WTC11 (cell line): Measurements from ENCODE around the gene GCC1. TPM values are rescaled to one million over a fixed set of nuclear protein-coding genes. Genes with fewer than 3 reads are reported as not detected.

ENCODE experiments used
- ATAC-seq: fragments of 200-7000 bp; cut with Tn5 transposase; 2 replicates; pipeline ENCODE4 v1.10.0; 2021; ENCODE audit warnings: mild to moderate bottlenecking, moderate library complexity
- CTCF ChIA-PET: fragments of 300-600 bp; sonication (Branson Sonifier 250); formaldehyde crosslinking; loops from one replicate; lab custom pipeline; 2021; ENCODE audit warnings: antibody characterized with exemption; lab: Charles Lee
- POLR2A ChIA-PET: fragments of 350-600 bp; sonication (Branson Sonifier 250); formaldehyde crosslinking; loops from one replicate; lab custom pipeline; 2021; ENCODE audit warnings: antibody characterized with exemption; lab: Charles Lee
- DNase-seq: peaks from one replicate; pipeline ENCODE4 v3.0.0; 2021; ENCODE audit warnings: low spot score
- H3K27ac Mint-ChIP-seq: 2 replicates; pipeline ENCODE4 v1.8.0; 2021; ENCODE audit warnings: mixed read lengths
- H3K27me3 Mint-ChIP-seq: 2 replicates; pipeline ENCODE4 v1.8.0; 2021; ENCODE audit warnings: low read depth, mild to moderate bottlenecking, moderate library complexity, mixed read lengths
- H3K36me3 Mint-ChIP-seq: 2 replicates; pipeline ENCODE4 v1.8.0; 2021; ENCODE audit warnings: mixed read lengths
- H3K4me1 Mint-ChIP-seq: 2 replicates; pipeline ENCODE4 v1.8.0; 2022; ENCODE audit warnings: mixed read lengths
- H3K4me3 Mint-ChIP-seq: 2 replicates; pipeline ENCODE4 v1.8.0; 2021; ENCODE audit warnings: mild to moderate bottlenecking, moderate library complexity, mixed read lengths
- H3K9me3 Mint-ChIP-seq: 2 replicates; pipeline ENCODE4 v1.8.0; 2021; ENCODE audit warnings: mixed read lengths
- ATF3 ChIP-seq: sonication (generic); formaldehyde crosslinking; conservative IDR thresholded peaks from 2 replicates; pipeline ENCODE4 v1.8.1; 2022; ENCODE audit warnings: mild to moderate bottlenecking, missing genetic modification reagents
- CBFB ChIP-seq: sonication (generic); formaldehyde crosslinking; IDR thresholded peaks from 2 replicates; pipeline ENCODE4 v1.8.1; 2022; ENCODE audit warnings: mild to moderate bottlenecking, low read depth, missing genetic modification reagents
- CREM ChIP-seq: sonication (generic); formaldehyde crosslinking; IDR thresholded peaks from 2 replicates; pipeline ENCODE4 v1.8.1; 2022; ENCODE audit warnings: mild to moderate bottlenecking, missing genetic modification reagents, moderate library complexity
- FOXK1 ChIP-seq: sonication (generic); formaldehyde crosslinking; IDR thresholded peaks from 2 replicates; pipeline ENCODE4 v1.8.0; 2022; ENCODE audit warnings: mild to moderate bottlenecking, moderate library complexity, missing genetic modification reagents
- HMGXB4 ChIP-seq: sonication (generic); formaldehyde crosslinking; IDR thresholded peaks from 2 replicates; pipeline ENCODE4 v1.8.1; 2023; ENCODE audit warnings: mild to moderate bottlenecking, moderate library complexity, missing genetic modification reagents
- NFE2L1 ChIP-seq: sonication (generic); formaldehyde crosslinking; IDR thresholded peaks from 2 replicates; pipeline ENCODE4 v1.8.1; 2023; ENCODE audit warnings: missing genetic modification reagents
- NR1H2 ChIP-seq: sonication (generic); formaldehyde crosslinking; IDR thresholded peaks from 2 replicates; pipeline ENCODE4 v1.9.0; 2021; ENCODE audit warnings: mild to moderate bottlenecking, moderate library complexity, missing genetic modification reagents
- NR2C2 ChIP-seq: sonication (generic); formaldehyde crosslinking; IDR thresholded peaks from 2 replicates; pipeline ENCODE4 v1.8.0; 2022; ENCODE audit warnings: mild to moderate bottlenecking, missing genetic modification reagents
- PRDM15 ChIP-seq: sonication (generic); formaldehyde crosslinking; IDR thresholded peaks from 2 replicates; pipeline ENCODE4 v1.8.0; 2022; ENCODE audit warnings: missing genetic modification reagents
- SOX15 ChIP-seq: fragments of 250-450 bp; sonication (Bioruptor Pico); IDR thresholded peaks from 2 replicates; pipeline ENCODE4 v1.9.0; 2021; ENCODE audit warnings: mild to moderate bottlenecking
- ZMAT4 ChIP-seq: fragments of 250-450 bp; sonication (Bioruptor Pico); IDR thresholded peaks from 2 replicates; pipeline ENCODE4 v1.9.0; 2021; ENCODE audit warnings: mild to moderate bottlenecking
- ZNF532 ChIP-seq: fragments of 250-450 bp; sonication (Bioruptor Pico); IDR thresholded peaks from 2 replicates; pipeline ENCODE4 v1.9.0; 2021; ENCODE audit warnings: mild to moderate bottlenecking, borderline replicate concordance
- ZNF671 ChIP-seq: fragments of 250-450 bp; sonication (Bioruptor Pico); IDR thresholded peaks from 2 replicates; pipeline ENCODE4 v1.8.0; 2021; ENCODE audit warnings: mild to moderate bottlenecking
- total RNA-seq: library from RNA; stranded (reverse); gene quantifications from 3 replicates; pipeline ENCODE4 v1.2.3, GENCODE V29; 2021

Gene GCC1
- total RNA-seq, 1 experiment from 2014 or later, result 13.2 TPM

GRCh38 chr7:127532736-127533135 lies 52.7 kb downstream of the GCC1 start (continued):
- TF ChIP-seq ATF3 (CRISPR knock-in tag), result no peak

GRCh38 chr7:127532151-127532550 lies 53.2 kb downstream of the GCC1 start:
- POLR2A ChIA-PET, result no interaction called here
- CTCF ChIA-PET, result interaction anchor here (1.3 kb wide), 2 partner anchors 27 to 97 kb away, joined by 3 to 5 read pairs; no protein-coding TSS in a partner anchor
- no peak for ATAC-seq
- Mint-ChIP-seq H3K27me3 (peaks cover 100% of the 10 kb centered on the region), H3K36me3 (no peaks in the 10 kb centered on the region; the same call in 1 of the 2 replicates), H3K9me3 (peaks cover 16% of the 10 kb centered on the region), H3K4me1 (peaks cover 11% of the 10 kb centered on the region), H3K27ac (no peak overlapping the region), H3K4me3 (no peak overlapping the region)
- TF ChIP-seq ATF3 (CRISPR knock-in tag) (no peak), ZNF671 (CRISPR knock-in tag) (no peak), NR2C2 (no peak), ZNF532 (CRISPR knock-in tag) (no peak), NR1H2 (CRISPR knock-in tag) (no peak), CREM (CRISPR knock-in tag) (no peak), PRDM15 (CRISPR knock-in tag) (no peak), ZMAT4 (no peak), CBFB (no peak), SOX15 (no peak), HMGXB4 (CRISPR knock-in tag) (no peak), FOXK1 (CRISPR knock-in tag) (no peak), NFE2L1 (CRISPR knock-in tag) (no peak)
- DNase-seq, result no peak

Other genes with a start within 250 kb of the GCC1 start
- gene ZNF800, start 192.9 kb downstream of the GCC1 start, total RNA-seq, result 5.7 to 7.0 TPM (median 6.2 TPM) in 3 replicates
- gene ARF5, start 2.8 kb upstream of the GCC1 start, total RNA-seq, result 167 to 173 TPM (median 171 TPM) in 3 replicates
- 0.57 to 1.1 TPM (median 0.82 TPM) in 3 replicates for gene FSCN3, start 8.1 kb upstream of the GCC1 start, total RNA-seq
- gene PAX4, start 32.5 kb upstream of the GCC1 start, total RNA-seq, result not detected in 3 replicates
- 237 to 261 TPM (median 240 TPM) in 3 replicates for gene SND1, start 66.6 kb upstream of the GCC1 start, total RNA-seq